HG02943 (cell line): ENCODE measurements around the gene RBM39.
"Not testable (repeated sequence)": the region's sequence is repeated elsewhere in the genome, so short reads cannot be mapped to it uniquely, and the experiment has no call there.

ENCODE experiments used
- ATAC-seq: cut with Tn5 transposase; IDR thresholded peaks from one replicate; pipeline ENCODE4 v1.9.1; 2021; ENCODE audit warnings: mild to moderate bottlenecking, low read depth, moderate library complexity; ENCODE audit not compliant: unreplicated experiment

RBM39 gene

GRCh38 chr20:35729836-35730582, 12.1 kb downstream of the RBM39 start:
- ATAC-seq: no peak

GRCh38 chr20:35729283-35729807, 12.7 kb downstream of the RBM39 start:
- no peak for ATAC-seq

DNA sequence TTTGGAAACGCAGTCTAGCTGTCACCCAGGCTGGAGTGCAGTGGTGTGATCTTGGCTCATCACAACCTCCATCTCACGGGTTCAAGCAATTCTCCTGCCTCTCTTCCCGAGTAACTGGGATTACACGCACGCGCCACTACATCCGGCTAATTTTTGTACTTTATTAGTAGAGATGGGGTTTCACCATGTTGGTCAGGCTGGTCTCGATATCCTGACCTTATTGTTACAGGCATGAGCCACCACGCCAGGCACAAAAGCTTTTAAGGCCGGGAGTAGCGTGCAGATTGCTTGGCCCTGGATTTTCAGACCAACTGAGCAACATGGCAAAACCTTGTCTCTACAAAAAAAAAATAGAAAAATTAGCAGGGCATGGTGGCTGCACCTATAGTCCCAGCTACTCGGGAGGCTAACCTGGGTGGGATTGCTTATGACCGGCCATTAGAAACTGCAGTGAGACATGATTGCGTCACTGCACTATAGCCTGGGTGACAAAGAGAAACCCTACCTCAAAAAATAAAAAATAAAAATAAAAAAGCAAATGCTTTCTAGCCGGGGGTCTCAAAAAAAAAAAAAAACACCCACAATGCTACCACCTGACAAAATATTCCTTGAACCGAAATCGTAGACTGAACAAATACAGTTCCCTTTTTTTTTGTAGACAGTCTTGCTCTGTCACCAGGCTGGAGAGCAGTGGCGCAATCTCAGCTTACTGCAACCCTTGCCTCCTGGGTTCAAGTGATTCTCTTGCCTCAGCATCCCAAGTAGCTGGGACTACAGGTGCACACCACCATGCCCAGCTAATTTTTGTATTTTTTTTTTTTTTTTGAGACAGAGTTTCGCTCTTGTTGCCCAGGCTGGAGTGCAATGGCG, 15.0 kb downstream of the RBM39 start:
- ATAC-seq: no peak

DNA sequence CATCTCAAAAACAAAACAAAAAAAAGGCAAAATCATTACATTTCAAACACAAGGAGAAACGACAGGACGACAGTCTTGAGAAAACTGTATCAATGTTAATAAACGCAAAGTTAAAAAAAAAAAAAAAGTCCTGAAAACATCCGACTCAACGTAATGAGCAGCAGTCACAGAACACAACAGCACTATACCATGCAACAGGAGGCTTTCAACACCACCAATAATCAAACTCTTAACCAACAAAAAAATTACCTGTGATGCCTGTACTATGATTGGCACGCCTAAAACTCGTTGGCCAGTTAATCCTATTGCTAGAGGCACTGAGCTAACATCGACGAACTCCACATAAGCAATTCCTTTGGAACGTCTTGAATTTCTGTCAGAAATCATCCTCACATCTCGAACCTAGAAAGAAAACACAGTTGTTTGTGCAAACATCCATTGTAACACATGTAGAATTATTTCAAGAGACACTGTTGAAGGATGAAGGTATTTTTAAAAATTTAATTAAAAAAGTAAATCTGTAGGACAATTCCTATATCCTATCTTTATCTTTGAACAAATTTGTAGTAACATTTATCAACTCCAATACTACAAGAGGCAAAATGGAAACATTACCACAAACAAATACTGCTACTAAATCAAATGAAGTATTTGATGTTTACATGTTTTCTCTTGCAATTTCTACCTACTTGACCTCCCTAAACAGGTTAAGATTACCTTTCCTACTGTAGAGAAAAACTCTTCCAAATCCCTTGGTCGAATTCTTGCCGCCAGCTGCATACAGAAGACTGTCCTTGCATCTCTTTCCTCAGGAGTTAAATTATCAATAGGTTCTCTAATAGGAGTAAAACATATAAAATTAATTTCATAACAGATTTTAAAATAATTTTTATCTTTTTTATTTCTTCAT, 17.5 kb downstream of the RBM39 start:
- ATAC-seq: no peak

DNA sequence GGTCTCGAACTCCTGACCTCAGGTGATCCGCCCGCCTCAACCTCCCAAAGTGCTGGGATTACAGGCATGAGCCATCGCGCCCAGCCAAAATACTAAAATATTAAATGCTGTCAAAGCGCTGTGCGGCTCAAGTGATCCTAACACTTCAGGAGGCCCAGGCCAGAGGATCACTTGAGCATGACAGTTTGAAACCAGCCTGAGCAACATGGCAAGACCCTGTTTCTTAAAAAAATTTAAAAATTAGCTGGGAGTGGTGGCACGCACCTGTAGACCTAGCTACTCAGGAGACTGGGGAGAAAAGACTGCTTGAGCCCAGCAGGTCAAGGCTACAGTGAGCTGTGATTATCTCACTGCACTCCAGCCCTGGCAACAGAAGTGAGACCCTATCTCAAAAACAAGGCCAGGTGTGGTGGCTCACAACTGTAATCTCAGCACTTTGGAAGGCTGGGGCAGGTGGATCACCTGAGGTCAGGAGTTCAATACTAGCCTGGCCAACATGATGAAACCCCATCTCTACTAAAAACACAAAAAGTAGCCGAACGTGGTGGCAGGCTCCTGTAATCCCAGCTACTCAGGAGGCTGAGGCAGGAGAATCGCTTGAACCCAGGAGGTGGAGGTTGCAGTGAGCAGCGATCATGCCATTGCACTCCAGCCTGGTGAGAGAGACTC, 18.3 kb downstream of the RBM39 start:
- ATAC-seq: not testable (repeated sequence)

DNA sequence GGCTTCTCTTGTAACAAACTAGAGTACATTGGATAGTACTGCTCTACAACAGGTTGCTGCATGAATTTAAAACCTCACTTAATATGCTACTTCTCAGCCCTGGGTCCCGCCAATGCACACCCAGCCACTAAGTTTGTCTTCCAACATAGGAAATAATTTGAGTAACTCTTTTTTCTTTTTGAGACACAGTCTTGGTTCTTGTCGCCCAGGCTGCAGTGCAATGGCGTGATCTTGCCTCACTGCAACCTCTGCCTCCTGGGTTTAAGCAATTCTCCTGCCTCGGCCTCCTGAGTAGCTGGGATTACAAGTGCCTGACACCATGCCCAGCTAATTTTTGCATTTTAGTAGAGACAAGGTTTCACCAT, 18.8 kb downstream of the RBM39 start:
- ATAC-seq: not testable (repeated sequence)

- no peak for ATAC-seq
Measured at GRCh38 chr20:35721621-35722020, 20.4 kb downstream of the RBM39 start.

DNA sequence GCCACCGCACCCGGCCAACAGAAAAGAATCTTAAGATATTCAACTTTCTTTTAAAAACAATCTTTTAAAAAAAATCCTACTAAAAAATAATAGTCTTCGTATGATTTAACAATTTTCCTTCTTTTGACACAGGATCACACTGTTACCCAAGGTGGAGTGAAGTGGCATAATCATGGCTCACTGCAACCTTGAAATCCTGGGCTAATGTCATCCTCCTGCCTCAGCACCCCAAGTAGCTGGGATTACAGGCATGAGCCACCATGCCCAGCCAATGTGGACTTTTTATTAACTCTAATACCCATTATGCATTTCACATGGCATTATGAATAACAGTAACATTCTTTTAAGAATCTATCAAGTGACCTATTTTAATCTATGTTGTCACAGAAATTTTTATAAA, 20.8 kb downstream of the RBM39 start:
- ATAC-seq: no peak

DNA sequence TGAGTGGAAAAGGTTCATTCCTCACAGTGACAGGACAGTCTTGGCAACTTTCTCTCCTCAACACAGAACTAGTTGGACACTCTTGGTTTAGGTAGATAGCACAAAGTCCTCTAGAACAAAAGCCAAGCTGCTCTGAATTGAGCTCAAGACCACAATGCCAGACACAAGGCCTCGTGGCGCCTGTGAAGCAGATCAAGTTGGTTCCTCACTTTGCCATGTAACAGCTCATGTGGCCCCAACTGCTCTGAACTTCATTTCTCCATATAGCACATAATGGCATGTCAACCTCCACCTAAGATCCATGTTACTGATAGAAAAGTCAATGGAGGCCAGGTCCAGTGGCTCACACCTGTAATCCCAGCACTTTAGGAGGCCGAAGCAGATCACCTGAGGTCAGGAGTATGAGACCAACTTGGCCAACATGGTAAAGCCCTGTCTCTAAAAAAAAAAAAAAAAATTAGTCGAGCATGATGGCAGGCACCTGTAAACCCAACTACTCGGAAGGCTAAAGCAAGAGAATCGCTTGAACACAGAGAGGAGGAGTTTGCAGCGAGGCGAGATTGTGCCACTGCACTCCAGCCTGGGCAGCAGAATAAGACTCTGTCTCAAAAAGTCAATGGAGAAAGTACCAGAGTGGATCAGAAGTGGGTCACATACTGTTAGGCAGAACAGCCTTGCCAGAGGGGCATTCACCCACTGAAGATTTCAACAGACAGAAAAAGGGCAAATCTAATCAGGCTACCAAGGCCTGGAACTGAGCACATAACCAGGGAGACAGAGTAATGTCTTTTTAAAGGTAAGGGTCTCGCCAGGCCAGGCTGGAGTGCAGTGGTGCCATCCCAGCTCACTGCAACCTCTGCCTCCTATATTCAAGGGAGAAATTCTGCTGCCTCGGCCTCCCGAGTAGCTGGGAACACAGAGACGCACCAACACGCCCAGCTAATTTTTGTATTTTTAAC, 21.6 kb downstream of the RBM39 start:
- no peak for ATAC-seq

DNA sequence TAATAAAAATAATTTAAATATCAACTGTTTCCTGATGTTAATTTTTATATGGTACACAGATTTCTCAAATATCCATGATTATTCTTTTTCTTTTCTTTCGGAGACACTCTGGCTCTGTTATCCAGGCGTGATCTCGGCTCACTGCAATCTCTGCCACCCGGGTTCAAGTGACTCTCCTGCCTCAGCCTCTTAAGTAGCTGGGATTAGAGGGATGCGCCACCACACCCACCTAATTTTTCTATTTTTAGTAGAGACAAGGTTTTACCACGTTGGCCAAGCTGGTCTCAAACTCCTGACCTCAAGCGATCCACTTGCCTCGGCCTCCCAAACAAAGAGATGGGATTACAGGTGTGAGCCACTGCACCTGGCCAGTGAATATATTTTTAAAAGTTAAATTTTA, 22.3 kb downstream of the RBM39 start:
- no peak for ATAC-seq

DNA sequence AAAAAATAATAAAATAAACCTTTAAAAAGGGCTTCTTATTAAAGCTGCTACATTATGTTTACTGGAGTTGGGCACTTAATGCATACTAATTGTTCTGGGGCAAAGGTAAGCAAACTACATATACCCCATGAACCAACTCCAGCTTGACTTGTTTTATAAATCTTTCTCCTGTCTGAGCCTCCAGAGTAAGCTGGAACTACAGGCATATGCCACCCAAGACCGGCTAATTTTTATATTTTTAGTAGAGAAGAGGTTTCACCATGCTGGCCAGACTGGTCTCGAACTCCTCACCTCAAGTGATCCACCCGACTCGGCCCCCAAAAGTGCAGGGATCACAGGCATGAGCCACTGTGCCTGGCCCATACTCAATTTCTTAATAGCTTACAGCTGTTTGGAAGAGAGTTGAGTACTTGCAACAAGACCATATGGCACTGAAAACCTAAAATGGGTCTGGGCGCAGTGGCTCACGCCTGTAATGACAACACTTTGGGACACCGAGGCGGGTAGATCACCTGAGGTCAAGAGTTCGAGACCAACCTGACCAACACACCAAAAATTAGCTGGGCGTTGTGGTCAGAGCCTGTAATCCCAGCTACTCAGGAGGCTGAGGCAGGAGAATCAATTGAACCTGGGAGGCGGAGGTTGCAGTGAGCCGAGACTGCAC, 23.0 kb downstream of the RBM39 start:
- ATAC-seq: no peak

DNA sequence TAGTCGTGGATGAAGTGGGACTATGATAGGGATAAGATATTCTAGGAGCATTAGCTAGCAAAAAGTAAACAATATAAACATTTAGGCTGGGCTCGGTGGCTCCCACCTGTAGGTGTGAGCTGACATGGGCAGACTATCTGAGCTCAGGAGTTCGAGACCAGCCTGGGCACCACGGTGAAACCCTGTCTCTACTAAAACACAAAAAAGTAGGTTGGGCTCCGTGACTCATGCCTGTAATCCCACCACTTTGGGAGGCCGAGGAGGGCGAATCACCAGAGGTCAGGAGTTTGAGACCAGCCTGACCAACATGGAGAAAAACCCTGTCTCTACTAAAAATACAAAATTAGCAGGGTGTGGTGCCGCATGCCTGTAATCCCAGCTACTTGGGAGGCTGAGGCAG, 23.7 kb downstream of the RBM39 start:
- not testable (repeated sequence) for ATAC-seq

DNA sequence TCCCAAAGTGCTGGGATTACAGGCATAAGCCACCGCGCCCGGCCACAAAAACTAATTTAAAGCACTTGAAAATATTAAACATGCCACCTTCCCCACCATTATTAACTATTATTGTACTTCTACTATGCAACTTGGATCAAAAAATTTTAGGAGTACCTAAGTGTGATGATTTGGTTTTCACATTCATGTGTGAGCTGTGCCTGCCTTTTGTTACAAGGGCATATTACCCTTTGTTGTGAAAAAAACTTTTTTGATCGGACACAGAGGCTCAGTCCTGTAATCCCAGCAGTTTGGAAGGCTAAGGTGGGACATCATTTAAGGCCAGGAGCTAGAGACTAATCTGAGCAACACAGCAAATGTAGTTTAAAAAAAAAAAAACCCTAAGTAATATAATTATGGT, 25.7 kb downstream of the RBM39 start:
- no peak for ATAC-seq

- ATAC-seq: no peak
Measured at GRCh38 chr20:35715652-35716051, 26.4 kb downstream of the RBM39 start.

- ATAC-seq: no peak
Measured at GRCh38 chr20:35714127-35714526, 27.9 kb downstream of the RBM39 start.

- not testable (repeated sequence) for ATAC-seq
Measured at GRCh38 chr20:35713120-35713519, 28.9 kb downstream of the RBM39 start.

GRCh38 chr20:35711588-35712209, 30.4 kb downstream of the RBM39 start:
- ATAC-seq: no peak
